GM12874 (cell line): Measurements from ENCODE around the gene USP6NL.

ENCODE experiments used
- TF ChIP-seq, protein P1 (sequence below): IDR thresholded peaks from 2 replicates; pipeline ENCODE4 v1.5.1; 2011; ENCODE audit warnings: low read depth, mild to moderate bottlenecking, control low read depth, low read length, moderate library complexity; ENCODE audit not compliant: insufficient read depth

USP6NL gene

DNA sequence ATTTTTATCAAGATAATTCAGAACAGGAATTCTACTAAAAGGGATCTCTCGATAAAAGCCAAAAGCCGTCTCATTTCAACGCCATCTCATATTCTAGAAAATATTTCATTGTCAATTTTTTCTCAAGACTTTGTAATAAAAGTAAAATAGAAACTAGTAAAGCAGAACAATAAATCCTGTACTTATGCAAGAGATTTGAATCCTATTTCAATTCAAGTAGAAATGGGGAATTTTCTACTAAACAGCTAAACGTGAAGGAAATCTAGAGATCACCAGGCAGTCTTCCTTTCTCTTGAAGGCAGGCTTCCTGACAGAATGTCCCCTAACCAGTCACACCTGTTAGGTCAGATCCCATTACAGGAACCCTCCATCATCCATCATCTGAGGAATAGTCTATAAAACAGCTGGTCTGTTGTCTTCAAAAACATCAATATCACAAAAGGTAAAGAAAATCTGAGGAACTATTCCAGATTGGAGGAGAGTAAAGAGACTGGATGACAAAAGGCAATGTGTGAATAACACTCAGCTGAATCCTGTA lies 23.7 kb downstream of the USP6NL start:
- TF ChIP-seq, protein P1, sequence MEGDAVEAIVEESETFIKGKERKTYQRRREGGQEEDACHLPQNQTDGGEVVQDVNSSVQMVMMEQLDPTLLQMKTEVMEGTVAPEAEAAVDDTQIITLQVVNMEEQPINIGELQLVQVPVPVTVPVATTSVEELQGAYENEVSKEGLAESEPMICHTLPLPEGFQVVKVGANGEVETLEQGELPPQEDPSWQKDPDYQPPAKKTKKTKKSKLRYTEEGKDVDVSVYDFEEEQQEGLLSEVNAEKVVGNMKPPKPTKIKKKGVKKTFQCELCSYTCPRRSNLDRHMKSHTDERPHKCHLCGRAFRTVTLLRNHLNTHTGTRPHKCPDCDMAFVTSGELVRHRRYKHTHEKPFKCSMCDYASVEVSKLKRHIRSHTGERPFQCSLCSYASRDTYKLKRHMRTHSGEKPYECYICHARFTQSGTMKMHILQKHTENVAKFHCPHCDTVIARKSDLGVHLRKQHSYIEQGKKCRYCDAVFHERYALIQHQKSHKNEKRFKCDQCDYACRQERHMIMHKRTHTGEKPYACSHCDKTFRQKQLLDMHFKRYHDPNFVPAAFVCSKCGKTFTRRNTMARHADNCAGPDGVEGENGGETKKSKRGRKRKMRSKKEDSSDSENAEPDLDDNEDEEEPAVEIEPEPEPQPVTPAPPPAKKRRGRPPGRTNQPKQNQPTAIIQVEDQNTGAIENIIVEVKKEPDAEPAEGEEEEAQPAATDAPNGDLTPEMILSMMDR = no peak

DNA sequence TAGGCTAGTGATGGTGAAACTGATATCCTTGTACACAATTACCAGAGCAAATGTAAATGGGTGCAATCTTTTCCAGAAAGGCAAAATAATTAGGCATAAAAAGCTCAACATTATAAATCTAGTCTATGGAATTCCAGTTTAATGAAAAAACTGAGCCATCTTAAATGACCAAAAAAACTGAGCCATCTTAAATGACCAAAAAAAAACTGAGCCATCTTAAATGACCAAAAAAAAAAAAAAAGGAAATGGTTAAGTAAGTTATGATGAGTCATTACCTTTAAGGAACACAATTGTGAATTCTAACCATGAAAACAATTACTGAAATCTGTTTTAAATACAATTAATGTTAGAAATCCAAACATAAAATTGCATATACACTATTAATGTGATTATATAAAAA lies 25.3 kb downstream of the USP6NL start:
- TF ChIP-seq, protein P1 = no peak

DNA sequence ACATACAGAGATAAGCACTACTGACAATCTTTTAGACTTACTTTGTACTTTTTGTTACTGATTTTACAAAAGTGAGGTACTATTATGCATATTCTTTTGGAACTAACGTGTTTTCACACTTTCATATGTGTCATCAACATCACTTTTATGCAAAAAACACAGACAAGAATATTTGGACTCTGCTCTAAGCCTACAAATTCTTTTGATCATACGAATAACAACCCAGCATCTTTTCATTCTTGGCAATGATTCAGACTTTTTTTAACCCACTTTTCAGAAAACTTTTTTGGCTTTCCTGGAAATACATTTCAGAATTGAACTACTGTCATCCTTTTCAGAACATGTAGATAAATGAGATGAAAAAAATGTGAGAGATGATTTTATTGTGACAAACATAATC lies 30.2 kb downstream of the USP6NL start:
- TF ChIP-seq, protein P1 = no peak

DNA sequence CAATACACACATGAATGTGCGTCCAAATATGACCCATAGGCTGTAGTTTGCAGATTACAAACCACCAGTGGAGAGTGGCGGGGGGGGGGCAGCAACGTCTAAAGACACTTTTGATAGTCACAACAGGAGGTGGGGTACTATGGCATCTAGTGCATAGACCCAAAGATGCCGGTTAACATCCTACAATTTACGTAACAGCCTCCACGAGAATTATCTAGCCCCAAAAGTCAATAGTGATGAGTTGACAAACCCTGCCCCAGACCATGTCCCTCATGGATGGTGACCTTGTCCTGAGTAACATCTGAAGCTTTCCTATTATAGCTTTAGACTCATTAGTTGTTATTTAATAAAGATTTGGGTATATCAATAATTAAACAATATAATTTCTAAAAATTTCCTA lies 31.6 kb downstream of the USP6NL start:
- TF ChIP-seq, protein P1 = no peak

DNA sequence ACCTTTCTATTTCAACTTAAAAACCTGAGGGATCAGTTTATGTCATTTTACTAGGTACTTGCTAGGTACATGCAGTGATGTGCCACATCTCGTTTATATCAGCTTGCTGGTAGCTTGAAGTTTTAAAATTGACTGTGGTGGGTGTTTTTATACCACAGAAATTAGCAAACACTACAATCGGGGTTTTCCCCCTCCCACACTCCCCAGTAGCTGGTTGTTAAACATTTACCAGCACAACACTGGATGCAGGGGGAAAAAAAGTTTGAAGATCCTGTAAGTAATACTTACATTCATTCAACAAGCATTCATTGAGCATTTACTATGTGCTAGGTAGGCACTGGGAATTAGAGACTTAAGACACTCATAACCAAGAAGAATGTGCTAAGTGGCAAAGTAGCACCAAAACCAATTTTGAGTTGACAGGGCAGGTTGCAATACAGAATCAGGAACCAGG lies 32.6 kb downstream of the USP6NL start:
- TF ChIP-seq, protein P1 = no peak

DNA sequence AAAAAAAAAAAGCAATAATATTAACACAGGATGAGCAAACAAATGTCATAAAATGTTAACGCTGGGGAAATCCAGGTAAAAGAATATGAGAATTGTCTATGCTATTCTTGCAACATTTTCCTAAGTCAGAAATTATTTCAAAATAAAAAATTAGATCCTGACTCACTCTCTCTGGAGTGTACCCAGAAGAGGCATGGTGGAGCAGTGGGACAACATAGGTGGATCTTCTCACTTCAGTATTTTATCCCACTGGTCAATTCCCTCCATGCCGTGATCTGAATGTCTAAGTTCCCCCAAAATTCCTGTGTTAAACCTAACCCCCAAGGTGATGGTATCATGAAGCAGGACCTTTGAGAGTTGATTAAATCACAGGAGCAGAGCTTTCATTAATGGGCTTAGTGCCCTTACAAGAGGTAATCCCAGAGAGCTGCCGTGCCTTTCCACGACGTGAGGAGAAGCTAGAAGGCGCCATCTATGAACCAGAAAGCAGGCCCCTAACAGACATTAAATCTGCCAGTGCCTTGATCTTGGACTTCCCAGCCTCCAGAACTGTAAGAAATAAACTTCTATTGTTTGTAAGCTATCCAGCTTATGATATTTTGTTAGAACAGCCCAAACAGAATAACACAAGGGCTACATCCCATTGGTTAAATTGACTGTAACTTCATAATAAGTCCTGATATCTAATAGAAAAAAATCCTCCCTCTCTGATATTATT lies 35.2 kb downstream of the USP6NL start:
- TF ChIP-seq, protein P1 = no peak

DNA sequence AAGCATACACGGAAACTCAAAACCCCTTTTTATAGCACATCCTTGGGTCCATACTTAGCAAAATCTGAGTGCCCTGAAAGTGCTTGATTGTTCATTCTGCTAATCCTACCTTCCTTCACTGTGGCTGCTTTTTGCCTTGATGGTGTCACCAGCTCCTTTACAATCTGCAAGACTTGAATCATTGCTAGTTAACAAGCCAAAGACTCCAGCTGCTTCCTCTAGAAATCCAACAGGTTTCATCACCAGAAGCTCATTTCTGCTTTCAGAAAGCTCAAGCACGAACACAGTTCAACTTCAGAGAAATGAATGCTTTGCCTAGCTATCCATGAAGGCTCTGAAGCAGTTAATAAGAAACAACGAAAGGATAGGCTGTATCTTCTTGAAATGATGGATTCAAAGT lies 38.0 kb downstream of the USP6NL start:
- TF ChIP-seq, protein P1 = no peak
